Fibroblast of skin of scalp (primary cell): Measurements from ENCODE around the gene PLEK.
"Not testable (repeated sequence)": the region's sequence is repeated elsewhere in the genome, so short reads cannot be mapped to it uniquely, and the experiment has no call there.

Source experiments
- DNase-seq: peaks from one replicate; pipeline ENCODE4 v3.0.0-alpha.2; 2013

PLEK gene

GRCh38 chr2:68385220-68385906, 20.3 kb downstream of the PLEK start:
- DNase-seq, result no peak

DNA sequence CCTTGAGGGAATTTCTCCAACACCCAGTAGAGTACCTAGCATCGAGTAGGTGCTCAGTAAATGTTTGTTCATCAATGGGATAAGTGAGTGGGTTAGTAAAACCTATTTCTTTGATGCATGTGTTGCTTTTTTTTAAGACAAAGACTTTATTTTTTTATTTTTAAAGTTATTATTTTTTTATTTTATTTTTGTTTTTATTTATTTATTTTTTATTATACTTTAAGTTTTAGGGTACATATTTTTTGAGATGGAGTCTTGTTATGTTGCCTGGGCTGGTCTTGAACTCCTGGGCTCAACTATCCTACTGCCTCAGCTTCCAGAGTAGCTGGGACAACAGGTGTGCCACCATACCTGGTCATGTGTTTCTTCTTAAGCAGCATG, 20.8 kb downstream of the PLEK start:
- no peak for DNase-seq

DNA sequence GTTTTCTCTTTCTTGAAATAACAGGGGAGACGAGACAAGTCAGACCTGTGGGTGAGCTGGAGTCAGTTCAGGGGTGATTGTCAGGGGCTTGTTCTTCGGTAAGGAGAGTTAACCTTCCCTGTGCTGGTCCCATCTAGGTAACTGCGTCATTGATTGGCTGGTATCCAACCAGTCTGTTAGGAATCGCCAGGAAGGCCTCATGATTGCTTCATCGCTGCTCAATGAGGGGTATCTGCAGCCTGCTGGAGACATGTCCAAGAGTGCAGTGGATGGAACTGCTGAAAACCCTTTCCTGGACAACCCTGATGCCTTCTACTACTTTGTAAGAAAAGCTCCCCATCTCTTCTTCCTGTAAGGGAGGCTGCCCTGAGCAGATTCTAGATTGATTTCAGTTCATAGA, 21.3 kb downstream of the PLEK start:
- DNase-seq, result no peak

GRCh38 chr2:68387408-68388350, 22.6 kb downstream of the PLEK start:
- DNase-seq, result no peak

GRCh38 chr2:68388358-68388757, 23.3 kb downstream of the PLEK start:
- DNase-seq, result no peak

DNA sequence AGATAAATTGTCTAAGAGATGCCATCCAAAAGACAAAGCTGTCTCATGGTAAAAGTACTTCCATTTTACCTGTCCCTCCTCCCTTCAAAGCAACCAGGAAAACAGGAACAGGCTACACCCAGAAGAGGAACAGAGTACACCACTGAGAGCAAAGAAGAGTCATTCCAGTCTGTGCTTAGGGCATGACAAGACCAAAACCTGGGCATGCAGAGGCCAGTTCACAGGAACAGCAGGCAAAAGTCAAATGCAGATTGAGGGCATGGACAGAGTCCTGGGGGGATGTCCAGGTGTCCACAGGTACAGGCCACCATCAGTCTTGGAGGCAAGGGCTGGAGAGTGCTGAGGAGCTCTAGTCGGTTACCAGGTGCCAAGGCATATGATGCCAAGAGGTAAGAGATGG, 23.7 kb downstream of the PLEK start:
- no peak for DNase-seq

- DNase-seq, result no peak
Observed at GRCh38 chr2:68390114-68390513, 25.0 kb downstream of the PLEK start.

DNA sequence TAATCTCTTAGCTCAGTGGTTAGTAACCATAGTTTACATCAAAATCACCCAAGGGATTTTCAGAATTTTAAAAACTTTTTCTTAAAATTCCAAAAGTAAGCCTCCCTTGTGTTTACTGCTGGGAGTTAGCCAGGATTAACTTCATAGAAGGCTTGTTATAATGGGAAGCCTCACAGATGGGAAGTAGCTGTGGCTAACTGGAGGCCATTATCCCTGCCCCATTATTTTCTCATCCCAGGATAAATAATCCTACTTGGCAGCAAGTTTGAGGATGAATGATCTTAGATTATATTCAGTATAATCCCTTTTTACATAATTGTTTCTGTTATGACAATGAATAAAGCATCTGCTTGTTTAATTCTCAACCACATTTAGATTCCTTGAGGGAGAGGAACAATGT, 25.5 kb downstream of the PLEK start:
- no peak for DNase-seq

DNA sequence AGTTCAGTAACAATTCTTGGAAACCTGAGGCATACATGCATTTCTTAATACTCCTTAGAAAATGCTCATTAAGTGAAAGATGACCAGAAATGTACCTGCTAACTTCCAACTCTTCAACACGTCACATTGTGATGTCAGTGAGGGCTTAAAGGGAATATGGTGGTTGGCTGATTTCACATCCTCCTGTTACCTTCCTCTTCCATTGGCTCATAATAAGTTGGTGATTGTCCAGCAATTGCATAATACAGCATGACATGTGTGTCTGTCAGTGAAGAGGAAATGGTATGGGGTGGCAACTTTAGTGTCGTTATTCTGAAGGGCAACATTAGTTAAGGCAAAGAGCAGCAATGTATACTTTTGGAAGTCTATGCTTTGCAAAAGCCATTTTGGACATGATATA, 26.0 kb downstream of the PLEK start:
- no peak for DNase-seq

DNA sequence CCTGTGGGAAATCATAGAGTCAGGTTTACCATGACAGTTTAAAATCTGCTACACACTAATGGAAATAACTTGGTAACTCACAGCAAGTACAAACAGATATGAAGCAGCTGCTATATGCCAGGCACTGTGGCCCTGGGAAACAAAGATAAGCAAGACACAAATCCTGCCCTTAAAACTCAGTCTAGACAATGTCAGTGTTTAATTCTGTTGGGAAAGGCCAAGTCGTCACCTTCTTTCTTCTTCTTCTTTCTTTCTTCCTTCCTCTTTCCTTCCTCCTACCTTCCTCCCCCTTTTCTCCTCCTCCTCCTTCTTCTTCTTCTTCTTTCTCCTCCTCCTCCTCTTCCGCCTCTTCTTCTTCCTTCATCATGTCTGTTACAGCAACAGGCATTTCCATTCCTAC, 26.8 kb downstream of the PLEK start:
- no peak for DNase-seq

DNA sequence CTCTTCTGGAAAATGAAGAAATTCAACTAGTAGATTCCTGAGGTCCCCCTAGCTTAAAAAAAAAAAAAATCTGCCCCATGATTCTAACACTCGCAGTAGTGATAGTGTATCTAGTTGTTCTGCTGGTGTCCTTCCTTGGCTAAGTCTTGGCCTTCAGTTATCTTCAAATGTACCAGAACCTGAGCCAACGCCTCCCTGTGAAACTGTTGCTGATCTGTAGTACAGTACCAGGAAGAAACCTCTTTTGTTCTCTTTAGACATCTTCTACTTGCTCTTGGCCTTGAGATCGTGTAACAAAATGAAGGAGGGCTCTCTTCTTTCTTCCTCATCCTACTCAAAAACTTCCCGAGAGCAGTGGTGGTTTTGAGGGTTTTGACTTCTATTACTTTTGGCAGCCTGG, 31.0 kb downstream of the PLEK start:
- no peak for DNase-seq

DNA sequence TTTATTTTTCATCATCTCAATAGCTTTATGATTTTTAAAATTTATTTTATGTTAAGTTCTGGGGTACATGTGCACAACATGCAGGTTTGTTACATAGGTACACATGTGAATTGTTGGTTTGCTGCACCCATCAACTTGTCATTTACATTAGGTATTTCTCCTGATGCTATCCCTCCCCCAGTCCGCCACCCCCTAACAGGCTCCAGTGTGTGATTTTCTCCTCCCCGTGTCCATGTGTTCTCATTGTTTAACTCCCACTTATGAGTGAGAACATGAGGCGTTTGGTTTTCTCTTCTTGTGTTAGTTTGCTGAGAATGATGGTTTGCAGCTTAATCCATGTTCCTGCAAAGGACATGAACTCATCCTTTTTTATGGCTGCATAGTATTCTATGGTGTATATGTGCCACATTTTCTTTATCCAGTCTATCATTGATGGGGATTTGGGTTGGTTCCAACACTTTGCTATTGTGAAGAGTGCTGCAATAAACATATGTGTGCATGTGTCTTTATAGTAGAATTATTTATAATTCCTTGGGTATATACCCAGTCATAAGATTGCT, 32.7 kb downstream of the PLEK start:
- not testable (repeated sequence) for DNase-seq

DNA sequence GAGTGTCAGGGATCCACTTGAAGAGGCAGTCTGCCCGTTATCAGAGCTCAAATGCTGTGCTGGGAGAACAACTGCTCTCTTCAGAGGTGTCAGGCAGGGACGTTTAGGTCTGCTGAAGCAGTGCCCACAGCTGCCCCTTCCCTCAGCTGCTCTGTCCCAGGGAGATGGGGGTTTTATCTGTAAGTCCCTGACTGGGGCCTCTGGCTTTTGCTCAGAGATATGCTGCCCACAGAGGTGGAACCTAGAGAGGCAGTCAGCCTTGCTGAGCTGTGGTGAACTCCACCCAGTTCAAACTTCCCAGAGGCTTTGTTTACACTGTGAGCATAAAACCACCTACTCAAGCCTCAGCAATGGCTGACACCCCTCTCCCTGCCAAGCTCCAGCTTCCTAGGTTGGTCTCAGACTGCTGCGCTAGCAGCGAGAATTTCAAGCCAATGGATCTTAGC, 38.1 kb downstream of the PLEK start:
- no peak for DNase-seq

- no peak for DNase-seq
Observed at GRCh38 chr2:68404164-68404563, 39.1 kb downstream of the PLEK start.

DNA sequence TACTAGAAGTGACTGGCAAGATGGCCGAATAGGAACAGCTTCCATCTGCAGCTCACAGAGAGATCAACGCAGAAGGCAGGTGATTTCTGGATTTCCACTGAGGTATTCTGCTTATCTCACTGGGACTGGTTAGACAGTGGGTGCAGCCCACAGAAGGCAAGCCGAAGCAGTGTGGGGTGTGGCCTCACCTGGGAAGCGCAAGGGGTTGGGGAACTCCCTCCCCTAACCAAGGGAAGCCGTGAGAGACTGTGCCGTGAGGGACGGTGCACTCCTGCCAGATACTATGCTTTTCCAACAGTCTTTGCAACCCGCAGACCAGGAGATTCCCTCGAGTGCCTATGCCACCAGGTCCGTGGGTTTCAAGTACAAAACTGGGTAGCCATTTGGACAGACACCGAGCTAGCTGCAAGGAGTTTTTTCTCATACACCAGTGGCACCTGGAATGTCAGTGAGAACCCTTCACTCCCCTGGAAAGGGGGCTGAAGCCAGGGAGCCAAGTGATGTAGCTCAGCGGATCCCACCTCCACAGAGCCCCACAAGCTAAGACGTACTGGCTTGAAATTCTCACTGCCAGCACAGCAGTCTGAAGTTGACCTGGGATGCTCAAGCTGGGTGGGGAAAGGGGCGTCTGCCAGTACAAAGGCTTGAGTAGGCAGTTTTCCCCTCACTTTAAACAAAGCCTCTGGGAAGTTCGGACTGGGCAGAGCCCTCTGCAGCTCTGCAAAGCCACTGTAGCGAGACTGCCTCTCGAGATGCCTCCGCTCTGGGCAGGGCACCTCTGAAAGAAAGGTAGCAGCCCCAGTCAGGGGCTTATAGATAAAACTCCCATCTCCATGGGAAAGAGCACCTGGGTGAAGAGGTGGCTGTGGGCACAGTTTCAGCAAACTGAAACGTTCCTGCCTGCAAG, 40.1 kb downstream of the PLEK start:
- no peak for DNase-seq

GRCh38 chr2:68411397-68412126, 46.5 kb downstream of the PLEK start:
- DNase-seq, result no peak

DNA sequence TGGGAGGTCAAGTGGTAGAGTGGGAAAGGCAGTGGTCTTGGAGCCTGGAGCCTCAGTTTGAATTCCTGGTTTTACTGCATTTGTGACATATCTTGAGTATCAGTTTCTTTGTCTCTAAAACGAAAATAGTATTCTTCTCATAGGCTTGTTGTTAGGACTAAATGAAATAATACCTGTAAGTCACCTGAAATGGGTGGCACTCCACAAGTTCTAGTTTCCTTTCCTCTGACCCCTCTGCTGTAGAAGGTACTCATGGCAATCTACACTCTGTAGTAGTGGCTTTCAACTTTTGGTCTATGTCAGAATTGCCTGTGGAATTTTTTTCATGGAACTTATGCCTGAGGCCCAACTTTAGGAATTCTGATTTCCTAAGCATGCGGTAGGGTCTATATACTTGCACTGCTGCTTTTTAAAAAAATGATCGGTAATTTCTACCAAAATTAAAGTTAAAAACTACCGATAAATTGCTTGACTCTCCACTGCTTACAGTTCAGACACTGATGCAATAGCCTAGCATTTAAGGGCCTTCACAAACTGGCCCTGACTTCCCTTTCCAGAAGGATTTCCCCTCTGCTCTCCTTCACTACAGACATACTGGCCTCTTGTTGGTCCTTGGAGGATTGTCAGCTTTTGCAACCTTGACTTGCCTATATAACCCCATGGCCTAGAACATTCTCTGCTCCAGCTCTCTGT, 47.2 kb downstream of the PLEK start:
- no peak for DNase-seq

GRCh38 chr2:68413466-68413865, 48.4 kb downstream of the PLEK start:
- no peak for DNase-seq

GRCh38 chr2:68414452-68414851, 49.4 kb downstream of the PLEK start:
- DNase-seq, result no peak

- DNase-seq, result no peak
Observed at GRCh38 chr2:68414876-68415275, 49.8 kb downstream of the PLEK start.

DNA sequence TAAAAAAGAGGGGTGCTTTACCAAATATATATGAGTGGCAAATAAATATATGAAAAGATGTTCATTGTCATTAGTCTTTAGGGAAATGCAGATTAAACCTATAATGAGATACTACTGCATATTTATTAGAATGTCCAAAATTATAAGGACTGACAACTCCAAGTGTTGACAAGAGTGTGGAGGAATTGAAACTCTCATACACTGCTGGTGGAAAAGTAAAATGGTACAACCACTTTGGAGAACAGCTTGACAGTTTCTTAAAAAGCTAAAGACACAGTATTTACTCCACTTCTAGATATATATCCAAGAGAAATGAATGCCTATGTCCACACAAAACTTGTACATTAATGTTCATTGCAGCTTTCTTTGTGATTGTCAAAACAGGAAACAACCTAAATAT, 50.4 kb downstream of the PLEK start:
- DNase-seq, result no peak
